ENCODE results near the gene CCL7.

DNA sequence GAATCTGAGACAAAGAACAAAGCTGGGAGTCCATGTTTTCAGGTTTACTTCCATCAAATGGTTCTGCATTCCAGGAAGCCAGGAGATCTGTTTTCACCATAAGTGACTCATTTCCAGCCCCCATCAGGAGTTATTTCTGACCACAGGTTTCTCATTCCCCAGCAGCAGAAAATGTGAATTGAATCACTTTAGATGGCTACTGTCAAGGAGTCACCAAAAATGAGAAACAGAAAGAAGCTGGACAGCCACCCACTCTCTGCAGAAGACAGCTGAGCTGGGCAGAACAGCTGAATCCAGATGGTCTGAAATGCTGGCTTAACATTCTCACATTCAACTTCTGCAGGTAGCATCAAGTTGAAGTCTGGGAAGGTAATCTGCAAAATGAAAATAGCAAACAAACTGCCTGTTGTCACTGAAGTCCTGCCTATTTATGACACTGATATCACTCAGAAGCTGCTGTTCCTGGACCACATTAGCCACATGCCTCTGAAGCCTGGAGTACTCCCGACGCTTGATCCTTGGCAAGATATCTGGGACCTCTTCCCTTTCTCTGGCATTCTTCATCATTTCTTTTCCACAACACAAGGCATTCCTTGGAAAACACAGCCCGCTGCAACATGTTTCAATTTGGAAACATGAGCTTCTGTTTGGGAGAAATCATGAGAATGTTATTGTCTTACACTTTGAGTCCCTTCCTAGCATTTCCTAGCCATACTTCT lies 30.8 kb downstream of the CCL7 start:
- TF ChIP-seq CTCF (IDR thresholded peaks at IDR 0.05; ENCODE audit: insufficient read depth, low read length) (no peak), POLR2AphosphoS5 (IDR thresholded peaks at IDR 0.05; ENCODE audit: low read depth) (no peak)

Data from HL-60 (cell line).